ENCODE measurements around the gene NEB.

- TF ChIP-seq REST (IDR thresholded peaks at IDR 0.05; ENCODE audit: low read depth) (no peak), EP300 (IDR thresholded peaks at IDR 0.05; ENCODE audit: borderline replicate concordance) (no peak), FOXM1 (IDR thresholded peaks at IDR 0.05; ENCODE audit: borderline replicate concordance, low read depth) (no peak), CREB1 (IDR thresholded peaks at IDR 0.05; ENCODE audit: low read depth) (no peak), EGR1 (IDR thresholded peaks at IDR 0.05) (no peak), TAF1 (IDR thresholded peaks at IDR 0.05; ENCODE audit: low read depth) (no peak), RAD21 (IDR thresholded peaks at IDR 0.05; ENCODE audit: low read depth) (no peak)
- TF ChIP-seq, protein P1, sequence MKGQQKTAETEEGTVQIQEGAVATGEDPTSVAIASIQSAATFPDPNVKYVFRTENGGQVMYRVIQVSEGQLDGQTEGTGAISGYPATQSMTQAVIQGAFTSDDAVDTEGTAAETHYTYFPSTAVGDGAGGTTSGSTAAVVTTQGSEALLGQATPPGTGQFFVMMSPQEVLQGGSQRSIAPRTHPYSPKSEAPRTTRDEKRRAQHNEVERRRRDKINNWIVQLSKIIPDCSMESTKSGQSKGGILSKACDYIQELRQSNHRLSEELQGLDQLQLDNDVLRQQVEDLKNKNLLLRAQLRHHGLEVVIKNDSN (IDR thresholded peaks at IDR 0.05): no peak
Measured at GRCh38 chr2:151569167-151569566, 165.1 kb downstream of the NEB start.

Data from Ishikawa (cell line).